KOPT-K1 (cell line): ENCODE data around the gene CTAG1B.
"Not testable (repeated sequence)": the region's sequence is repeated elsewhere in the genome, so short reads cannot be mapped to it uniquely, and the experiment has no call there.

Source experiments
- H3K27ac ChIP-seq: fragments of 200-600 bp; sonication (generic); 2 replicates; pipeline ENCODE4 v1.5.1; 2016; ENCODE audit warnings: antibody characterized with exemption, mild to moderate bottlenecking, low read depth, low read length; ENCODE audit not compliant: poor library complexity, severe bottlenecking
- H3K36me3 ChIP-seq: fragments of 200-600 bp; sonication (generic); 2 replicates; pipeline ENCODE4 v1.5.1; 2017; ENCODE audit warnings: antibody characterized with exemption, mild to moderate bottlenecking, low read length, moderate library complexity; ENCODE audit not compliant: insufficient read depth
- H3K9me3 ChIP-seq: fragments of 200-600 bp; sonication (generic); 2 replicates; pipeline ENCODE4 v1.5.1; 2017; ENCODE audit warnings: antibody characterized with exemption, low read length, mild to moderate bottlenecking; ENCODE audit not compliant: insufficient read depth, poor library complexity, severe bottlenecking

CTAG1B gene

DNA sequence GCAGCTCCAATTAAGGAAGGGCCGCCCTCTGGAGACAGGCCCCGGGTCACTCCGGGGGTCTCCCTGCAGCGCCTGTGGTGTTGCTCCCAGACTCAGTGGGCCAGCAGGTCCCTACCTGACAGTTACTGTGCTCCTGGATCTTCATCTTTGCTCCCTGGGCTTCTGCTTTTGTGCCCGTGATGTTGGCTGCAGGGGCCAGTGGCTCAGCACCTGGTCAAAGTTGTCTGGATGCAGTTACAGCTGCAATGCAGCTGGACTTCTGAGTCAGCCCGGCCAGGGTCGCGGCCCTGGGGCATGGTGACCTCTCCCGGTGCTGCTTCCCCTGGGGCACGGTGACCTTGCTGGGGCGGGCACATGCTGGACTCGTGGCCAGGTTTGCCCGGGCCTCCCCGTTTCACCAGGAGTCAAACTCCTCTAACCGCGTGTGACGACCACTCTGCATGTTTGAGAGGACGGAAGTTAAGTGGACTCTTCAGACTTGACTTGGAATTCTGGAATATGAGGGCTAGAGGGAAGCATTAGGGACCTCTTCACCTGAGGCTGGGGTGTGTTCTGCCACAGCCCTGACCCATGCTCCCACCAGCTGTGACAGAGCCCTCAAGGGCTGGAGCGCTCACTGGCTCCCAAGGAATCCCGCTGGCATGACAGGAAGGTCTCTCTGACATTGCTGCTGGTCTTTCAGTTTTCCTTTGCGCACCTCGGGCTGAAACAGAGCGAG, 30.6 kb upstream of the CTAG1B start:
- Histone ChIP-seq H3K9me3 (no peaks in the 10 kb centered on the region), H3K36me3 (no peaks in the 10 kb centered on the region), H3K27ac (no peak overlapping the region)

DNA sequence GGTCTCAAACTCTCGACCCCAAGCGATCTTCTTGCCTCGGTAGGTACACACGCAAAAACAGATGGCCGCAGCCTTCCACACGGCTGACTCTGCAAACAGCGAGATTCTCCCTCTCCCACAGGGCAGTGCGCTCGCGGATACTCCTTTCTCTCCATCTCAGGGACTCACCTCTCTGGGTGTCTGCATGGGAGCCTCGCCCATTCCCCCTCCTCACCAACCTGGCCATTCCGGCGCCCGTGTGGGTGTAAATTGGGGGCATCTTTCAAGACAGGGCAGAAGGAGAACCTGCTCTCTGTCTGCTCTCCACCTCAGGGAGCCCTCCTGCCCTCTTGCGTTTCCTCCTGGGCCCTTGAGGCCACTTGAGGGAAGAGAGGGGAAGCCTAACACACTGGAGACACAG, 29.8 kb upstream of the CTAG1B start:
- Histone ChIP-seq H3K27ac (no peak overlapping the region), H3K9me3 (no peaks in the 10 kb centered on the region), H3K36me3 (no peaks in the 10 kb centered on the region)

DNA sequence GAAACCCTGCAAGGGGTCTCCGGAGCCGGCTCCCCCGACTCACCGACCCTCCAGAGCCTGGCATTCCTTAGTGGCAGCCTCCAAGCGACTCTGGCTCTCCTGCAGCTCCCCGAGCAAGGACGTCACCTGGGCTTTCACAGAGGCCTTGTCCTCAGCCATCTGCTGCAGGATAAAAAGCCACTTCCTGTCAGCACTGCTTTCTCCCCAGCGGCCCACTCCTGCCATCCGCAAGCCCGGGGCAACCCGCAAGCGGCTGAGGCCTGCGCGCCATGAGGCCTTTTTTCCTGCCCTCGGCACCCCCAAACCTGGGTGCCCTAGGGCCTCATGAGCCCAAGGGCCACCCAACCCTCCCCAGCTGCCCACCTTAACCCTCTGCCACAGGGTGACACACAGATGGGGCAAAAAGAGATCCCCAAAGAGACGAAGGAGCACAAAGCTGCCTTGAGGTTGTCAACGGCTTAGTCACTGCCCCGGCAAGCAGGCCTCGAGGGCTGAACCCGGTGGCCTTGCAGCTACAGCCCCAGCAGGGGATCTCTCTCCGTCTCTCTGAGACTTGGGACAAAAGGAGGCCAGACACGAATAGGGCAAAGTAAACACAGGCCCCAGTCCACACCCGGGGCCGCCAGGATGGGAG, 26.8 kb upstream of the CTAG1B start:
- peak overlapping the region; percentile 22 for H3K27ac ChIP-seq
- H3K36me3 ChIP-seq, H3K9me3 ChIP-seq: not testable (repeated sequence)

DNA sequence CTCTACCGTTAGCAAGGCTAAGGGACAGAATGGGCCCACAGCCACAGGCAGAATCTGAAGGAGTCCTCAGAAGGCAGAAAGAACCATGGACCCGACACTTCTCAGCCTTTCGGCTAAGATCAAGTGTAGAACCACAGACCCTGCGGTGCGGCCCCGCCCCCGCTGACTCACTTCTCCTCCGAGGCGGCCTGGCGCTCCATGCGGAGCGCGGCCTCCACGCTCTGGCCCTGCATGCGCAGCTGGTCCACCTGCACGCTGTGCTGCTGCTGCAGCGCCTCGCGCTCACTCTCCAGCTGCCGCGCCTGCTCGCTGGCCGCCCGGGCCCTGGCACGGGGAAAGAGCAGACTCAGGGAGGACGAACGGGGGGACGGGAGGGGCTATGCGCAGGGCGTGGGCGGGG, 24.6 kb upstream of the CTAG1B start:
- not testable (repeated sequence) for H3K27ac ChIP-seq, H3K36me3 ChIP-seq

DNA sequence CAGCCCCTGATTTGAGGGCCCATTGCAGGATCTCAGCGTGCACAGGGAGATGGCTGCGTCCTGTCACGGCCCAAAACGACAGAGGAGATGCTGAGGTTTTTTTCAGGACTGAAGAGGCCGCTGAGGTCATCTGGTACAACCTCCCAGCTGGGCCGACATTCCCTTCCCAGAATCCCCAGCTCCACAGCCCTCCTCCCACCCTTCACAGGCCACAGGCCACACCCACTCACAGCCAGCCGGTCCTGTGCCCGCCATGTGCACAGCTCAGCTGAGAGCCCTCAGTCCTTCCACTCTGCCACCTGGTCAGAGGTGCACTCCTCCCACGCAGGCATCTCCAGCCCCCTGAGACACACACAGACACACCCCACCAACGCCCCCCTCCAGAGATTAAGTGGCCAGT, 22.7 kb upstream of the CTAG1B start:
- not testable (repeated sequence) for H3K27ac ChIP-seq, H3K9me3 ChIP-seq, H3K36me3 ChIP-seq

More for the DNA sequence above, 24.6 kb upstream of the CTAG1B start:
- H3K9me3 ChIP-seq: not testable (repeated sequence)

DNA sequence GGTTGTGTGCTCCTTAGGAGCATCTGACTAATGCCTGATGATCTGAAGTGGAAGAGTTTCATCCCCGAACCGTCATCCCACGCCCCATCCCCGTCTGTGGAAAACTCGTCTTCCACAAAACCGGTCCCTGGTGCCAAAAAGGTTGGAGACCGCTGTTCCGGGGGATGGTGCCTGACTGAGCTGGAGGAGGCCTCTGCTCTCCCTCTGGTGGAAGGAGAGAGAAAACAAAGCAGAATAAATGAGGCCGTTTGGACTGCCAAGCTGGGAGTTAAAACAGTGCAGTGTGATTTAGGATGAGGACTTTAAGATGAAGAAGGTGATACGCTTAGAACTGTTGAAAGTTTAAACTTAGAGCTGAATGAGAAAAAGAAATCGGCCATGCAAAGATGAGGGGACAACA, 14.6 kb upstream of the CTAG1B start:
- H3K27ac ChIP-seq, H3K36me3 ChIP-seq, H3K9me3 ChIP-seq: not testable (repeated sequence)

DNA sequence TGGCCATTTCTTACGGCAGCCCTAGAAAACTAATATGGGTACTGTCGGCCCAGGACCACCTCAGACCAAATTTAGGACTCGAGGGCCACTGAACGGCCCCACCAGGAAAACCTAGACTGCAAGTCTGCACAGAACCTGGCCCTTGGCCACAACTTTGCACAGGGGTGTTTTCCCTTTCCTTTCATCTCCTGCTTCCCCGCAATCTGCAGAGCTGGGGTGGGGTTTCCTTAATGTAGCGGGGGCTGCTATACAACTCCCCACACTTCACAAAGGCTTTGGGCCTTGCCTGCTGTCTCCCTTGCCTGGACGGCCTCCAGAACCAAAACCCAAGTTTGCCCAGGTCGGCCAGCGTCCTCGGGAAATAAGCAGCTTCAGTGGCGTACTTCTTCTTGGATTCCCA, 11.9 kb upstream of the CTAG1B start:
- H3K36me3 ChIP-seq, H3K27ac ChIP-seq: not testable (repeated sequence)

DNA sequence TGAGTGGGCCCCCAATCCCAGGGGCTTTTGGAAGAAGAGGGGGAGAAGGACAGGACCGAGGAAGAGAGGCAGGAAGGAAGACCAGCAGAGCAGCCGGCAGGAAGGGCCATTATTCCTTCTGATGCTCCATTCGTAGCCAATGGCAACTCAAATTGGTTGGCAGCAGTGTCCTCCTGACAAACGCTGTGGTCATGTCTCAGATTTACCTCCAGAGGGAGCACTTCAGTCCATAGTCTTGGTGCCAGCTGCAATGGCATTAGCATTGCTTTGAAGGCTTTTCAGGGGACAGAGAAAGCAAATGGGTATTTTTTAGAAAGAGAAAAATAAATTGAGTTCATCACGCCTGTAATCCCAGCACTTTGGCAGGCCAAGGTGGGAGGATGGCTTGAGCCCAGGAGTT, 9.9 kb upstream of the CTAG1B start:
- not testable (repeated sequence) for H3K27ac ChIP-seq, H3K9me3 ChIP-seq, H3K36me3 ChIP-seq

More for the DNA sequence above, 11.9 kb upstream of the CTAG1B start:
- not testable (repeated sequence) for H3K9me3 ChIP-seq

DNA sequence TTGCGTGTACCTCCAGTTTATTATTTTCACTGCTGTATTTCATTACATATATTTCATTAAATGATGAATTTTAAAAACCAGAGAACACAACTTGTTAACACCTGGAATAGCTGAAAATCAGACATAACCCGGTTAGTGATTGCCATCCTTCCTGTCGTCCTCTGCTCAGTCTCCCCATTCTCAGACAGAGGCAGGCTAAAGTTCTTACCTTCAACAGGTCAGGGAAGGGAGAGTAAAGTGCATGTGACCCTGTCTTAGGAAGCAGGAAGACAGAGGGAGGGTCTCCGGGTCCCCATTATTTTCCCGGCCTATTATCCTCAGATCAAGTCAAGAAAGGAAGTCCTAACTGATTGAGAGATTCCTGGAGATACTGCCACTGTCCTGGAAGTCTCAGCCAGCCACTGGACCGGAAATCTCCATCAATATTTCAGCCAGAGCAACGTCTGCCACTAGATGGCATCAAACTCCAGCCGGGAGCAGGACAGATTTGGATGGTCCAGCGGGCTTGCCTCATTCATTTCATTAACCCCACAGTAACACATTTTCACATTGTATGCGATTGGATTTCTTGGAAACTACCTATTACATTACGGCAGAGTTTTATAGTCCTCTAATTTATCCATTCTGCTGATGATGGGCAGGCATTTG, 1.8 kb upstream of the CTAG1B start:
- H3K9me3 ChIP-seq, H3K27ac ChIP-seq, H3K36me3 ChIP-seq: not testable (repeated sequence)

DNA sequence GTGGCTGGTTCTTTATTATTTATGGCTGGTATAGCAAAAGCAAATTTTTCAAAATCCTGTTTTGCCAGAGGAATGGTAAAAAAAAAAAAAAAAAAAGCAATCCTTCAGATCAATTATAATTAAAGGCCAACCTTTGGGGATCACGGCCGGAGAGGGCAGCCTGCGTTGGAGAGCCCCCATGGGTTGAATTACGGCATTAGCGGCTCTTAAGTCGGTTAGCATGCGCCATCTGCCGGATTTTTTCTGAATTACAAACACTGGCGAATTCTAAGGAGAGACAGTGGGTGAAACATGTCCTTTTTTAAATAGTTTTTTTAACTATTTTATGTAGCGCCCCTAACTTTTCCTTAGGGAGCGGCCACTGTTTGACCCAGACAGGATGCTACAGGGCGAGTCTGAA, 5.5 kb downstream of the CTAG1B start:
- not testable (repeated sequence) for H3K36me3 ChIP-seq, H3K9me3 ChIP-seq, H3K27ac ChIP-seq

DNA sequence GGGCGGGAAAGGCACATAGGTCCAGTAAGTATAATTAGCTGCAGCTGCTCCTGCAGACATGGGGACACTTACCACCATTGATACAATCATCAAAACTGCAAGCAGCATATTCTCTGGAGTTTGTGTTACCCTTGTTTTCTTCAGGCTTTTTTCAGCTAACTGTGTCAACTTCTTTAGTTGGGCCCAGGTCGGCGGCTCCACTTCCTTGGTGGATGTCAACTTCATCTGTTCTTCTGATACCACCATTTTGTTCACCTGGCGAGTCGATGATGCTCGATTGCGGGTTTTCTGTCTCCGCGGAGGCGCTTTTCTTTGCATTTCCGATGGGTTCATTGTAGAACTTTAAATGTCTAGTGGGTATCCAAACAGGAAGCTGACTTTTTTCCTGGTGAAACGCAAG, 7.9 kb downstream of the CTAG1B start:
- not testable (repeated sequence) for H3K27ac ChIP-seq, H3K9me3 ChIP-seq, H3K36me3 ChIP-seq

DNA sequence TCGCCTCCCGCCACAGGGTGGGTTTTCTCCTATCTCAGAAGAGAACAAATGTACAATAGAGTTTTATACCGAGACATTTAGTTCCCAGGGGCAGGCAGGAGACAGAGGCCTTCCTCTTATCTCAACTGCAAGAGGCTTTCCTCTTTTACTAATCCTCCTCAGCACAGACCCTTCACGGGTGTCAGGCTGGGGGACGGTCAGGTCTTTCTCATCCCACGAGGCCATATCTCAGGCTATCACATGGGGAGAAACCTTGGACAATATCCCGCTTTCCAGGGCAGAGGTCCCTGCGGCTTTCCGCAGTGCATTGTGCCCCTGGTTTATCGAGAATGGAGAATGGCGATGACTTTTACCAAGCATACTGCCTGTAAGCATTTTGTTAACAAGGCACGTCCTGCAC, 10.3 kb downstream of the CTAG1B start:
- not testable (repeated sequence) for H3K36me3 ChIP-seq, H3K27ac ChIP-seq, H3K9me3 ChIP-seq

DNA sequence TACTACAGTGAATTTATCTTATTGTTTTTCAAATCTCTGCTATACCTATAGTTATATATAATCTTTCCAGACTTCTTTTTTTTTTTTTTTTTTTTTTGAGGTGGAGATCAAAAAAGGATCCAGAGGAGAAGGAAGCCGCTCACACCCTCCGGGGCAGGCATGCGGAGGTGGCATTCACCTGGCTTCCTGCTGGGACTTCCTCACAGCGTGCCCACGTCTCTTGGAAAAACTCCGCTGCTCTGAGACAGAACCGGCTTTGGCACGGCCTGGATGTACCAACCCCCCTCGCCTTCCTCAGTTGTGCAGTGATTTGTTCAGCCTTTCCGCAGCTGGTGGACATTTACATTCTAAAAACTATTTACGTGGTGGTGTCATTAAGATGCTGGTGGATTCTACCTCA, 11.1 kb downstream of the CTAG1B start:
- H3K27ac ChIP-seq, H3K9me3 ChIP-seq, H3K36me3 ChIP-seq: not testable (repeated sequence)

DNA sequence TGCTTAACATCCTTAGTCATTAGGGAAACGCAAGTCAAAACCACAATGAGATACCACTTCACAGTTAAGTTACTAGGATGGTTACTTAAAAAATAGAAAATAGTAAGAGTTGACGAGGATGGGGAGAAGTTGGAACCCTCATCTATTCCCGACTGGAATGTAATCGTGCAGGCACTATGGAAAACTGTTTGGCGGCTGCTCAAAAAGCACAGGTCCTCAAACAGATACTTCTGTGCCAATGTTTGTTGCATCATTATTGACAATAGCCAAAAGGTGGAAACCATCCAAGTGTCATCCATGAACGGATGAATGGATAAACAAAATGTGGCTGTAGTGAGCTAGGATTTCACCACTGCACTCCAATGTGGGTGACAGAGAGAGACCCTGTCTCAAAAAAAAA, 11.7 kb downstream of the CTAG1B start:
- Histone ChIP-seq H3K9me3 (no peaks in the 10 kb centered on the region), H3K36me3 (no peaks in the 10 kb centered on the region), H3K27ac (no peak overlapping the region)

DNA sequence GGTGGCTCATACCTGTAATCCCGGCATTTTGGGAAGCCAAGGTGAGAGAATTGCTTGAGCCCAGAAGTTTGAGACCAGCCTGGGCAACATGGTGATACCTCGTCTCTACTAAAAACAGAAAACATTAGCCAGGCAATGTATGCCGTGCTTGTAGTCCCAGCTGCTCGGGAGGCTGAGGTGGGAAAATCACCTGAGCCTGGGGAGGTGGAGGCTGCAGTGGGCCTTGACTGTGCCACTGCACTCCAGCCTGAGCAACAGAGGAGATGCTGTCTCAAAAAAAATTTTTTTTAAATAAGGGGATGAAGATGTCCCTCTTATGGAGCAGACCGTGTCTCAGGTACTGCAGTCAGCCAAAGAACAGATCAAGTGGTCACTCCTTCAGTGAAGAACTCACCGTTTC, 13.5 kb downstream of the CTAG1B start:
- H3K27ac ChIP-seq: no peak overlapping the region
- no peaks in the 10 kb centered on the region for H3K36me3 ChIP-seq
- no peaks in the 10 kb centered on the region for H3K9me3 ChIP-seq
